ENCODE data around the gene UBE2E1.

GRCh38 chr3:23864931-23865330, 59.2 kb downstream of the UBE2E1 start:
- no peak for TF ChIP-seq POLR2A (IDR thresholded peaks at IDR 0.05; ENCODE audit: low read length)
- TF ChIP-seq GATA1 (IDR thresholded peaks at IDR 0.05; ENCODE audit: low read depth, low read length): no peak
